ENCODE data around the gene IDH2.
"Not testable (repeated sequence)": the region's sequence is repeated elsewhere in the genome, so short reads cannot be mapped to it uniquely, and the experiment has no call there.

Gene IDH2

GRCh38 chr15:90114451-90114901 lies 12.2 kb upstream of the IDH2 start:
- no peak for DNase-seq

- no peak for DNase-seq
Measured at GRCh38 chr15:90113166-90113565, 10.9 kb upstream of the IDH2 start.

GRCh38 chr15:90109163-90109751 lies 7.0 kb upstream of the IDH2 start:
- DNase-seq = not testable (repeated sequence)

- not testable (repeated sequence) for DNase-seq
Measured at GRCh38 chr15:90108038-90108437, 5.8 kb upstream of the IDH2 start.

- DNase-seq = no peak
Measured at GRCh38 chr15:90106522-90107117, 4.4 kb upstream of the IDH2 start.

GRCh38 chr15:90105521-90105920 lies 3.3 kb upstream of the IDH2 start:
- DNase-seq = no peak

GRCh38 chr15:90104551-90104950 lies 2.3 kb upstream of the IDH2 start:
- no peak for DNase-seq

- no peak for DNase-seq
Measured at GRCh38 chr15:90103701-90104329, 1.5 kb upstream of the IDH2 start.

GRCh38 chr15:90101130-90101968 lies 919 bp downstream of the IDH2 start:
- DNase-seq = no peak

GRCh38 chr15:90099868-90100831 lies 2.1 kb downstream of the IDH2 start:
- DNase-seq = no peak

- DNase-seq = no peak
Measured at GRCh38 chr15:90099072-90099867, 3.0 kb downstream of the IDH2 start.

GRCh38 chr15:90097475-90097874 lies 4.8 kb downstream of the IDH2 start:
- DNase-seq = no peak

- no peak for DNase-seq
Measured at GRCh38 chr15:90095521-90095959, 6.7 kb downstream of the IDH2 start.

- DNase-seq = no peak
Measured at GRCh38 chr15:90091156-90091931, 10.9 kb downstream of the IDH2 start.

- no peak for DNase-seq
Measured at GRCh38 chr15:90090226-90090848, 11.9 kb downstream of the IDH2 start.

GRCh38 chr15:90087454-90088154 lies 14.7 kb downstream of the IDH2 start:
- no peak for DNase-seq

GRCh38 chr15:90086868-90087268 lies 15.4 kb downstream of the IDH2 start:
- no peak for DNase-seq

- no peak for DNase-seq
Measured at GRCh38 chr15:90085565-90085964, 16.7 kb downstream of the IDH2 start.

GRCh38 chr15:90084876-90085423 lies 17.3 kb downstream of the IDH2 start:
- DNase-seq = no peak

Measured in NCI-H1694 (cell line).